Neural cell (in vitro differentiated cells): Measurements from ENCODE around the gene CRB2. TPM values are rescaled to one million over a fixed set of nuclear protein-coding genes. Genes with fewer than 3 reads are reported as not detected.

Experiments
- H2AFZ ChIP-seq: fragments of 200-600, 300-800 bp; sonication (generic), shearing (Covaris generic); 2 replicates; pipeline ENCODE4 v1.6.0; 2014; ENCODE audit warnings: low read depth, mild to moderate bottlenecking, antibody characterized with exemption, low read length, moderate library complexity
- H3F3A ChIP-seq: fragments of 200-600 bp; shearing (Covaris generic); 2 replicates; pipeline ENCODE4 v1.6.1; 2016; ENCODE audit warnings: mild to moderate bottlenecking, moderate library complexity, mixed read lengths, antibody characterized with exemption, low read length; ENCODE audit not compliant: insufficient read depth, poor library complexity, severe bottlenecking
- H3K27ac ChIP-seq: fragments of 200-600, 300-800 bp; sonication (generic), shearing (Covaris generic); 2 replicates; pipeline ENCODE4 v1.5.1; 2014; ENCODE audit warnings: mild to moderate bottlenecking, low read length, moderate library complexity
- H3K27me3 ChIP-seq: fragments of 300-800, 200-600 bp; sonication (generic), shearing (Covaris generic); 2 replicates; pipeline ENCODE4 v1.6.0; 2014; ENCODE audit warnings: mild to moderate bottlenecking, low read depth, low read length, moderate library complexity; ENCODE audit not compliant: insufficient read depth
- H3K36me3 ChIP-seq: fragments of 300-800, 200-600 bp; sonication (generic), shearing (Covaris generic); 2 replicates; pipeline ENCODE4 v1.5.1; 2014; ENCODE audit warnings: mild to moderate bottlenecking, antibody characterized with exemption, low read length, moderate library complexity; ENCODE audit not compliant: insufficient read depth
- H3K4me2 ChIP-seq: fragments of 300-800, 200-600 bp; sonication (generic), shearing (Covaris generic); 2 replicates; pipeline ENCODE4 v1.6.0; 2014; ENCODE audit warnings: mild to moderate bottlenecking, low read length
- H3K4me3 ChIP-seq: fragments of 300-800, 200-600 bp; sonication (generic), shearing (Covaris generic); 2 replicates; pipeline ENCODE4 v1.5.1; 2014; ENCODE audit warnings: mild to moderate bottlenecking, low read length, moderate library complexity
- H3K79me2 ChIP-seq: fragments of 200-600 bp; shearing (Covaris generic); replicated peaks from 2 replicates; pipeline ENCODE4 v1.6.0; 2014; ENCODE audit warnings: mild to moderate bottlenecking, low read length, moderate library complexity; ENCODE audit not compliant: insufficient read depth
- H3K9ac ChIP-seq: fragments of 300-800, 200-600 bp; sonication (generic), shearing (Covaris generic); 2 replicates; pipeline ENCODE4 v1.6.1; 2016; ENCODE audit warnings: mild to moderate bottlenecking, low read length, mixed read lengths
- H3K9me2 ChIP-seq: fragments of 200-600 bp; shearing (Covaris generic); 2 replicates; pipeline ENCODE4 v1.6.1; 2016; ENCODE audit warnings: mild to moderate bottlenecking, low read length, mixed read lengths; ENCODE audit not compliant: insufficient read depth
- H3K9me3 ChIP-seq: fragments of 200-600, 300-800 bp; sonication (generic), shearing (Covaris generic); 2 replicates; pipeline ENCODE4 v1.6.1; 2016; ENCODE audit warnings: mild to moderate bottlenecking, mixed run types, low read length, moderate library complexity, mixed read lengths
- H4K20me1 ChIP-seq: fragments of 200-600 bp; shearing (Covaris generic); 2 replicates; pipeline ENCODE4 v1.6.1; 2016; ENCODE audit warnings: mild to moderate bottlenecking, mixed run types; ENCODE audit not compliant: insufficient read depth
- EP300 ChIP-seq: fragments of 450-650 bp; conservative IDR thresholded peaks from 2 replicates; pipeline ENCODE4 v1.6.1; 2014; ENCODE audit warnings: antibody characterized with exemption, mild to moderate bottlenecking, moderate library complexity; ENCODE audit not compliant: poor library complexity, severe bottlenecking
- EZH2 ChIP-seq: fragments of 200-600, 300-800 bp; shearing (Covaris generic), sonication (generic); IDR thresholded peaks from 2 replicates; pipeline ENCODE4 v1.6.1; 2014; ENCODE audit warnings: antibody characterized with exemption, low read length, borderline replicate concordance, mild to moderate bottlenecking; ENCODE audit not compliant: insufficient read depth, poor library complexity, severe bottlenecking
- MXI1 ChIP-seq: fragments of 450-650 bp; conservative IDR thresholded peaks from 2 replicates; pipeline ENCODE4 v1.6.1; 2014; ENCODE audit warnings: antibody characterized with exemption, mild to moderate bottlenecking; ENCODE audit not compliant: poor library complexity, severe bottlenecking
- POLR2AphosphoS5 ChIP-seq: IDR thresholded peaks from 2 replicates; pipeline ENCODE4 v1.6.1; 2012
- RAD21 ChIP-seq: fragments of 450-650 bp; conservative IDR thresholded peaks from 2 replicates; pipeline ENCODE4 v1.6.1; 2014; ENCODE audit warnings: antibody characterized with exemption, mild to moderate bottlenecking, moderate library complexity
- SMC3 ChIP-seq: fragments of 450-650 bp; conservative IDR thresholded peaks from 2 replicates; pipeline ENCODE4 v1.6.1; 2014; ENCODE audit warnings: antibody characterized with exemption, mild to moderate bottlenecking, moderate library complexity; ENCODE audit not compliant: poor library complexity
- TAF1 ChIP-seq: IDR thresholded peaks from 2 replicates; pipeline ENCODE4 v1.6.1; 2012; ENCODE audit warnings: low read depth
- polyA plus RNA-seq: library from polyadenylated mRNA; depleted of rRNA; stranded (reverse); fragments of >200 nt; gene quantifications from 2 replicates; pipeline ENCODE4 v1.2.3, GENCODE V29; 2014
- TF ChIP-seq, protein P1 (sequence below): IDR thresholded peaks from 2 replicates; pipeline ENCODE4 v1.6.1; 2012; ENCODE audit warnings: borderline replicate concordance
- TF ChIP-seq, protein P2 (sequence below): fragments of 450-650 bp; IDR thresholded peaks from 2 replicates; pipeline ENCODE4 v1.5.1; 2014; ENCODE audit warnings: antibody characterized with exemption, mild to moderate bottlenecking, moderate library complexity; ENCODE audit not compliant: poor library complexity, severe bottlenecking

CRB2 gene
- polyA plus RNA-seq, 1 donor from 2014 or later = 0.32 TPM

DNA sequence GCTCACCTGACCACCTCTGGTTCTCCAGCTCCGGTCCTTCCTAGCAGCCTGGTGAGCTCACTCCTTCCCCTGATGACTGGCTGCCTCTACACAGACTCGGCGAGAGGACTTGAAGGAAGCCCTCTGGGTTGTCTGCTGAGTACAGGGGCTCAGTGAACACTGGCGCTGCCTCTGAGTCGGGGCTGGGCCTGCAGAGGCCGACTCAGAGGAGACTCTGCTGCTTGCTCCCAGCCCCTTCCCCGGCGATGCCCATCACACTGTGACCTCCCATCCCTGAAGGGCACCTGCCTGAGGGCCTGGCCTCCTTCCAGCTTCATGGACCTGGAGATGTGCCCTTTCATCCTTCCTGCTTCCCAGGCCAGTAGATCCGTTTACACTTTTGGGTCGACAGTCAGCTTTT, 22.0 kb downstream of the CRB2 start:
- H3F3A ChIP-seq = no peaks in the 10 kb centered on the region
- no peaks in the 10 kb centered on the region for H3K9me3 ChIP-seq
- H3K36me3 ChIP-seq = no peaks in the 10 kb centered on the region
- no peak overlapping the region for H3K9ac ChIP-seq
- H3K27ac ChIP-seq = no peak overlapping the region
- H2AFZ ChIP-seq = no peak overlapping the region
- no peaks in the 10 kb centered on the region for H3K9me2 ChIP-seq
- no peaks in the 10 kb centered on the region for H4K20me1 ChIP-seq
- no peak overlapping the region for H3K4me2 ChIP-seq
- H3K4me3 ChIP-seq = no peak overlapping the region
- TF ChIP-seq MXI1 = no peak
- no peak for TF ChIP-seq EP300
- no peaks in the 10 kb centered on the region for H3K27me3 ChIP-seq
- H3K79me2 ChIP-seq = no peaks in the 10 kb centered on the region

DNA sequence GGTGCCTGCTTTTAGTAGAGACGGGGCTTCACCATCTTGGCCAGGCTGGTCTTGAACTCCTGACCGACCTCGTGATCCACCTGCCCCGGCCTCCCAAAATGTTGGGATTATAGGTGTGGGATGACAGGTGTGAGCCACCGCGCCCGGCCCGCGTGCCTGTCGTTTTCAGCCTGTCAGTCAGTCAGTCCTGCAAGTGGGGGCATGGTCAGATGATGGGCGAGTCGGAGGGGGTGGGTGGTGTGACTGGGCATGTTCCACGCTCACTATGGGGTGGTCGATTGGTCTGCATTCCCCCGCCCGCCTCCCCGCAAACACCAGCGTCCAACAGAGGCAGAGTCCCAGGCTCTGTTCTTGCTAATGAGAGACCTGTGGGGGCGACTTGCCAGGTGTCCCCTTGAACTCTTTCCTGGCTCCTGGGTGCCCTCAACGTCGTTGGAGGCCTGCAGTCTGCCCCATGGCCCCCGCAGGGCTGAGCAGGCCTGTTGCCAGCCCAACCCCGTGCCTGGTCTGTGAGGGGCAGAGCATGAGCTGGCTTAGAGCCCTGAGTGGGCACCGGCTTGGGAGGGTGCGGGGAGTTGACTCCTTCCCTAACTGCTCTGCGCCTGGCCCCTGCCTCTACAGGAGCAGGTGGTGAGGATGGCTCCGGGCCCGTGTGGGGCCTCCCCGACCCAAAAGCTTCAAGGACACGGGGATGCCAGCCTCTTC, 23.1 kb downstream of the CRB2 start:
- H3K27ac ChIP-seq = no peak overlapping the region
- no peaks in the 10 kb centered on the region for H3K36me3 ChIP-seq
- no peak overlapping the region for H3K4me3 ChIP-seq

More for the DNA sequence above, 23.1 kb downstream of the CRB2 start:
- Histone ChIP-seq H4K20me1 (no peaks in the 10 kb centered on the region), H3K27me3 (no peaks in the 10 kb centered on the region), H3K79me2 (no peaks in the 10 kb centered on the region), H3K9ac (no peak overlapping the region), H3F3A (no peaks in the 10 kb centered on the region), H3K9me3 (no peaks in the 10 kb centered on the region), H3K9me2 (no peaks in the 10 kb centered on the region), H2AFZ (no peak overlapping the region), H3K4me2 (no peak overlapping the region)
- TF ChIP-seq, protein P1, sequence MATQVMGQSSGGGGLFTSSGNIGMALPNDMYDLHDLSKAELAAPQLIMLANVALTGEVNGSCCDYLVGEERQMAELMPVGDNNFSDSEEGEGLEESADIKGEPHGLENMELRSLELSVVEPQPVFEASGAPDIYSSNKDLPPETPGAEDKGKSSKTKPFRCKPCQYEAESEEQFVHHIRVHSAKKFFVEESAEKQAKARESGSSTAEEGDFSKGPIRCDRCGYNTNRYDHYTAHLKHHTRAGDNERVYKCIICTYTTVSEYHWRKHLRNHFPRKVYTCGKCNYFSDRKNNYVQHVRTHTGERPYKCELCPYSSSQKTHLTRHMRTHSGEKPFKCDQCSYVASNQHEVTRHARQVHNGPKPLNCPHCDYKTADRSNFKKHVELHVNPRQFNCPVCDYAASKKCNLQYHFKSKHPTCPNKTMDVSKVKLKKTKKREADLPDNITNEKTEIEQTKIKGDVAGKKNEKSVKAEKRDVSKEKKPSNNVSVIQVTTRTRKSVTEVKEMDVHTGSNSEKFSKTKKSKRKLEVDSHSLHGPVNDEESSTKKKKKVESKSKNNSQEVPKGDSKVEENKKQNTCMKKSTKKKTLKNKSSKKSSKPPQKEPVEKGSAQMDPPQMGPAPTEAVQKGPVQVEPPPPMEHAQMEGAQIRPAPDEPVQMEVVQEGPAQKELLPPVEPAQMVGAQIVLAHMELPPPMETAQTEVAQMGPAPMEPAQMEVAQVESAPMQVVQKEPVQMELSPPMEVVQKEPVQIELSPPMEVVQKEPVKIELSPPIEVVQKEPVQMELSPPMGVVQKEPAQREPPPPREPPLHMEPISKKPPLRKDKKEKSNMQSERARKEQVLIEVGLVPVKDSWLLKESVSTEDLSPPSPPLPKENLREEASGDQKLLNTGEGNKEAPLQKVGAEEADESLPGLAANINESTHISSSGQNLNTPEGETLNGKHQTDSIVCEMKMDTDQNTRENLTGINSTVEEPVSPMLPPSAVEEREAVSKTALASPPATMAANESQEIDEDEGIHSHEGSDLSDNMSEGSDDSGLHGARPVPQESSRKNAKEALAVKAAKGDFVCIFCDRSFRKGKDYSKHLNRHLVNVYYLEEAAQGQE = no peak
- TF ChIP-seq SMC3 (no peak), TAF1 (no peak), POLR2AphosphoS5 (no peak), EZH2 (no peak), EP300 (no peak), MXI1 (no peak), RAD21 (no peak)
- TF ChIP-seq, protein P2, sequence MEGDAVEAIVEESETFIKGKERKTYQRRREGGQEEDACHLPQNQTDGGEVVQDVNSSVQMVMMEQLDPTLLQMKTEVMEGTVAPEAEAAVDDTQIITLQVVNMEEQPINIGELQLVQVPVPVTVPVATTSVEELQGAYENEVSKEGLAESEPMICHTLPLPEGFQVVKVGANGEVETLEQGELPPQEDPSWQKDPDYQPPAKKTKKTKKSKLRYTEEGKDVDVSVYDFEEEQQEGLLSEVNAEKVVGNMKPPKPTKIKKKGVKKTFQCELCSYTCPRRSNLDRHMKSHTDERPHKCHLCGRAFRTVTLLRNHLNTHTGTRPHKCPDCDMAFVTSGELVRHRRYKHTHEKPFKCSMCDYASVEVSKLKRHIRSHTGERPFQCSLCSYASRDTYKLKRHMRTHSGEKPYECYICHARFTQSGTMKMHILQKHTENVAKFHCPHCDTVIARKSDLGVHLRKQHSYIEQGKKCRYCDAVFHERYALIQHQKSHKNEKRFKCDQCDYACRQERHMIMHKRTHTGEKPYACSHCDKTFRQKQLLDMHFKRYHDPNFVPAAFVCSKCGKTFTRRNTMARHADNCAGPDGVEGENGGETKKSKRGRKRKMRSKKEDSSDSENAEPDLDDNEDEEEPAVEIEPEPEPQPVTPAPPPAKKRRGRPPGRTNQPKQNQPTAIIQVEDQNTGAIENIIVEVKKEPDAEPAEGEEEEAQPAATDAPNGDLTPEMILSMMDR = no peak
